ENCODE data around the gene ARHGEF12.
A peak's percentile ranks its signal among the peaks of the same experiment; 100 is the strongest.

ARHGEF12 gene, protein sequence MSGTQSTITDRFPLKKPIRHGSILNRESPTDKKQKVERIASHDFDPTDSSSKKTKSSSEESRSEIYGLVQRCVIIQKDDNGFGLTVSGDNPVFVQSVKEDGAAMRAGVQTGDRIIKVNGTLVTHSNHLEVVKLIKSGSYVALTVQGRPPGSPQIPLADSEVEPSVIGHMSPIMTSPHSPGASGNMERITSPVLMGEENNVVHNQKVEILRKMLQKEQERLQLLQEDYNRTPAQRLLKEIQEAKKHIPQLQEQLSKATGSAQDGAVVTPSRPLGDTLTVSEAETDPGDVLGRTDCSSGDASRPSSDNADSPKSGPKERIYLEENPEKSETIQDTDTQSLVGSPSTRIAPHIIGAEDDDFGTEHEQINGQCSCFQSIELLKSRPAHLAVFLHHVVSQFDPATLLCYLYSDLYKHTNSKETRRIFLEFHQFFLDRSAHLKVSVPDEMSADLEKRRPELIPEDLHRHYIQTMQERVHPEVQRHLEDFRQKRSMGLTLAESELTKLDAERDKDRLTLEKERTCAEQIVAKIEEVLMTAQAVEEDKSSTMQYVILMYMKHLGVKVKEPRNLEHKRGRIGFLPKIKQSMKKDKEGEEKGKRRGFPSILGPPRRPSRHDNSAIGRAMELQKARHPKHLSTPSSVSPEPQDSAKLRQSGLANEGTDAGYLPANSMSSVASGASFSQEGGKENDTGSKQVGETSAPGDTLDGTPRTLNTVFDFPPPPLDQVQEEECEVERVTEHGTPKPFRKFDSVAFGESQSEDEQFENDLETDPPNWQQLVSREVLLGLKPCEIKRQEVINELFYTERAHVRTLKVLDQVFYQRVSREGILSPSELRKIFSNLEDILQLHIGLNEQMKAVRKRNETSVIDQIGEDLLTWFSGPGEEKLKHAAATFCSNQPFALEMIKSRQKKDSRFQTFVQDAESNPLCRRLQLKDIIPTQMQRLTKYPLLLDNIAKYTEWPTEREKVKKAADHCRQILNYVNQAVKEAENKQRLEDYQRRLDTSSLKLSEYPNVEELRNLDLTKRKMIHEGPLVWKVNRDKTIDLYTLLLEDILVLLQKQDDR (N-terminal part only)

DNA sequence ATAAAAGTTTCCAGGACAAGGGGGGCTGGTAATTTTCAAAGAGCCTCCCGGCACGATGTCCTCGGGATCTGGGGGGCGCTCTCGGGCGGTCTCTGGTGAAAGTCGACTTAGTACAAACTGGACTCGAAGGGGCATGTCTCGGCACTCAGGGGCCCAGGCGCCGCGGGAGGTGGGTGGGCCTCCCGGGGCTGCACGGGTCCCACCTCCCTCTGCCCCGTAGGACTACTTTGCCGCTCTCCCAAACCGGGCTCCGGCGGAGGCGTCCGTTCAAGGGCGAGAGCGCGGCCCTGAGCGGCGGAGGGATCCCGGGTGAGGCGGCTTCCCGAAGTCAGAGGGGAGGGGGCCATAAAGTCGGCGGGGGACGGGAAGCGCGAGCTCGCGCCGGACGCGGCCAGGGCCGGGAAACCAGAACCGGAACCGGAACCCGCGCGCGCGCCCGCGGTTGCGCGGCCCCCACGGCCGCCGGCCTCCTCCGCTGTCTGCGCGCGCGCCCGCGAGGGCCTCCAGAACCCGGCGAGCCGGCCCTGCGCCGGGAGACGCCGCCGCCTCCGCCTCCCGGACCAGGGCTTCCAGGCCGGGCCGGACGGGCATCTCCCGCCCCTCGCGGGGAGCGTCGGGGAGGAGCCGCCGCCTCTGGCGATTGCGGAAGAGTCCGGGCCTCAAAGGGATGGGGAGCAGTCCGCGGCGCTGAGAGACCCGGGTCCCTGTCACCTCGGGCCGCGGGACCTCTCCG is at the start of gene ARHGEF12:
Gene ARHGEF12, plus strand, starts transcription at position 506 of the 733 bp plus-strand sequence. CDS start 831 bp downstream, outside the sequence.
- peak; percentile 90 for DNase-seq

DNA sequence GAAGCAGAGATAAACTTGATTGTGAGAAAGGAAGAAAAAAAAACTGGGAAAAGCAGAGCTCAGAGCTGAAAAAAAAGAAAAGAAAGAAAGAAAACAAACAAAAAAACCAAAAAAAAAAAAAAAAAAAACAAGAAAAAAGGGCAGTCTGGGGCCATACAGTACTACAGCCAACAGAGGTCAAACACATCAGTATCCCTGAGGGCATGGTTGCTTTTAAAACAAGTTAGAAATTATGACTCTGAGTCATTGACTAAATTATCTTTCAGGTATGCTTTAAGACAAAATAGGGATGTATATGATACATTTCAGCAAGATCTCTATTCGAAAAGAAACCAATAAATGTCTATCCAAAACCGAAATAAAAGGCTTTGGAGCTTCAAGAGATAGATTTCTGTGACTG is 48.2 kb upstream of the ARHGEF12 start:
- DNase-seq = no peak

- no peak for DNase-seq
Measured at GRCh38 chr11:120289426-120289825, 46.8 kb upstream of the ARHGEF12 start.

DNA sequence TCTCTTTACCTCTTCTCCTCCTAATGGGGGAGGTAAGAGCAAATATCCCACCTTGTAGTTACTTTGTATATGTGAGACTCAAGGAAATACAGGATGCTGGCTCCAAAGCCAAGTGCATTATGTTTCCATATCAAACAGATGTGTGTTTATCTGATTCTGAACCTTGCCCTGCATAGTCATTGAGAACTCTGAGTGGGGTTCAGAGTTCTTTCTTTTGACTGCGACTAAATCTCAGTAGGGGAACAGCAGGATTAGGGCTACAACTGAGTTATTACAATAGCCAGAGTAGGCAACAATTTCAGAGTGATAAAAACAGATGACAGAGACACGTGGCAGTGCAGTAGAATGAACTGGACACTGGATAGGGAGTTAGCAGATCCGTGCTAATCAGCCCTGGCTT is 45.3 kb upstream of the ARHGEF12 start:
- no peak for DNase-seq

GRCh38 chr11:120293038-120293800 is 43.0 kb upstream of the ARHGEF12 start:
- no peak for DNase-seq

GRCh38 chr11:120294096-120294495 is 42.1 kb upstream of the ARHGEF12 start:
- DNase-seq = no peak

GRCh38 chr11:120295099-120295498 is 41.1 kb upstream of the ARHGEF12 start:
- no peak for DNase-seq

DNA sequence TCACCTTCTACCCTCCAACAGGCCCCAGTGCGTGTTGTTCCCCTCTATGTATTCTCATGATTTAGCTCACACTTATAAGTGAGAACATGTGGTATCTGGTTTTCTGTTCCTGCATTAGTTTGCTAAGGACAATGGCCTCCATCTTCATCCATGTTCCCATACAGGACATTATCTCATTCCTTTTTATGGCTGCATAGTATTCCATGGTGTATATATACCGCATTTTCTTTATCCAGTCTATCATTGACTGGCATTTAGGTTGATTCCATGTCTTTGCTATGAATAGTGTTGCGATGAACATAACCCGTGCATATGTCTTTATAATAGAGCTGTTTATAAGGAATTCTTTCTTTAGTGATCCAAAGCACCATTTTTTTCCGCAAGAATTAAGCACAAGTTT is 39.7 kb upstream of the ARHGEF12 start:
- no peak for DNase-seq

DNA sequence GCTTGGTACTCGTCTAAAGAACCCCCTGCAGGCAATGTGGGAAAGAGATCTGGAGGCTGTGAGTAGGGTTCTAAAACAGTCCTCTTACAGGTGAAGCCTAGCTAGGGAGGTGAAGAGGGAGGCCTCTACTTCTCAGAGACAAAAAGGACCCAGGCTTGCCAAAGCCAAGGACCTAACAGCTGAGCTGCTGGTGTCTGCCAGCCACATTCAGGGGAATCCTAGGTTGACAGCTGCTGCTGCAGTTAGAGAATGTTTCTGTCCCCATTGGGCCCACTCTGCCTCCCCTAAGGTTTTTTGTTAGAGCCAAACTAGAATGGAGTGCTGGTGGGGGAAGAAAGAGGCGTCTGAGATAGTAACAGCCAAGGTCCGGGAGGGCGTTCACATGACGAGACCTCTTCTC is 37.8 kb upstream of the ARHGEF12 start:
- DNase-seq = no peak

DNA sequence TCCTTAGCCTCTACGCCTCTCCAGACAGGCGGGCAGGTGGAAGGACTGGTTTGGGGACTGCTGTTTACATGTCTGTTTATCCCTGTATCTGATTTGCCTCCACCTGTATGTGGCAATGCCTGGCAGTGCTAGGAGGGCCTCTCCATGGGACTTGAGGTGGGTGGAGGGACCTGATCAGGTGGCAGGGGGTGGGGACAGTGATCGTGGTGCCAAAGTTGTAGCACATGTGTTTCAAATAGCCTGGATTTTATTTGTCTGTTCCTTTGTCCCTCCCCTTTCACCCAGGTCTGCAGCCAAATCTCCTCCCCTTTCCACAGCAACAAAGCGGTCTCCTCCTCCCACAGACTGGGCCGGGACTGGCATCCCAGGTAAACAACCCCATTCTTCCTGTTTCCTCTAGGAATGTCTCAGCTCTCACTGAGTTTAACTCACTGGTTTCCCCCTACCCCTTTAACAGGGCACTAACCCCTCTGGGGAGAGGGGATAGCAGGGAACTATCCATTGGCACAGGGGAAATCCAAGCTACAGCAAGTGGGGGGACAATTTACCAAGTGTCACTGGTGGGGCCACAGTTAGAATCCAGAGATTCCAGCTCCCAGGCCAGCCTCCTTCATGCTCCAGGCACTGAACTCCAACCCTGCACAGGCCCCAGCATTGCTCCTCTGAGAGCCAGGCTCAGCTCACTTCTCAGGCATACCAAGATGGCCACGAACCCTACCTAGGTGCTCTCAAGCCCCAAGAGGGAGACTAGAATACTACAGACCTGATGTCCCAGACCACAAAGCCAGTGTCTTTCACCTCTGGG is 34.0 kb upstream of the ARHGEF12 start:
- no peak for DNase-seq

DNA sequence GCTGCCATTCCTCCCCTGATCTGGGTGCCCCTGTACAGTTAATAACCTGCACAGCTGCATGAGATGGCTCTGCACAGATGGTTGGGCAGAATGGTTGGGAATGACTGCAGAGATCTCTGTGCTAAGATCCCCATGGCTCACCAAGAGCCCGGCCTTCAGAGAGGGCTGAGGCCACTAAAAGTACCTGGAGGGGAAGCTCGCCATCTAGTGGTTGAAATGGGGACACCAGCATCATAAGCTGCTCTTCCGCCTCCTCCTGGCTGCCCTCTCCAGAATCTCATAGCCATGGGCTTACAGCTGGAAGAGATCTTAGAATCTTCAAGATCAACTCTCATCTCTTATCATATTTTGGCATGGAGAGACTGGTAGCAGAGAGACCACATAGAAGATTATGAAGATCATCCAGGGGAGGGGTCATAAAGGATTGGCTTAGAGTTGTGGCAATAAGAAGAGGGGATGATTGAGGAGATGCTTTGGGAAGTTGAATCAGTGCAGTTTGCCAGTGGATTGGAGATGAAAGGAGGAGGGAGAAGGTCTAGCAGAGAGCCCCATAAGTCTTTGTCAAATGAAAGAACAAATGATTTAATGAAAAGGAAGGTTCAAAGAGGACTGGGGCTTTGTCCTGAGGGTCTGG is 33.1 kb upstream of the ARHGEF12 start:
- peak; percentile 76 for DNase-seq

DNA sequence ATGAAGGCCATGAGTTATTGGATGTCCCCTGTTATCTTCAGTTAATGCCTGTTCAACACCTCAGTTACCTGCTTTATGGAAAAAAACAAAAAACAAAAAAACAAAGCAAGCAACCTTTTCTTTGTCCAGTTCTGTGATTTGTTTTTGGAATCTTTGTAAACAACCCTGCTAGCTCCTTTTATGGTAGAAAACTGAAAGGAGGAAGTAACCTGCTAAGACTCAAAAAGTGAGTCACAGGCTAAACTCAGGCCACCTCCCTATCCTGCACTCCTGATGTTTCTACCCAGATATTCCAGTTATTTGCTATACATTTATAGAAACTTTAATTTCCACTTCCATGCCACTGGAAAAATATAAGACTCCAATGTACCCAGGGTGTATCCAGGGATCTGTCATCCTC is 31.7 kb upstream of the ARHGEF12 start:
- no peak for DNase-seq

GRCh38 chr11:120305286-120305685 is 30.9 kb upstream of the ARHGEF12 start:
- no peak for DNase-seq

GRCh38 chr11:120306519-120307242 is 29.5 kb upstream of the ARHGEF12 start:
- DNase-seq = no peak

DNA sequence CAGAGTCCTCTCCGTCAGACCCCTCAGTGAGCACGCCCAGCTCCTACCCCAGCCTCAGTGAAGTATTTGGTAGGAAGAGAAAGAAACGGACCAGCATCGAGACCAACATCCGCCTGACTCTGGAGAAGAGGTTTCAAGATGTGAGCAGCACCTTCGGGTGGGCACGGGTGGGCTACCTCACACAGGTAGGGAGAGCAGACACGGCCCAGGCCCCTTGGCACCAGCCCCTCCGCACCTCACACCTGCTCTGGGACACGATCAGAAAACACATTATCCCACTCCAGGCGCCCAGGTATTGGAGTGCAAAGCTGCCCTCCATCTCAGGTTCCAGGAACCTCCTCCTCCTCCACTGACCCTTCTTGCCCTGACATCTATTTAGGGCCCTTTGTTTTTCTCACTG is 28.7 kb upstream of the ARHGEF12 start:
- DNase-seq = no peak

GRCh38 chr11:120308081-120308480 is 28.1 kb upstream of the ARHGEF12 start:
- DNase-seq = no peak

- no peak for DNase-seq
Measured at GRCh38 chr11:120310870-120311269, 25.3 kb upstream of the ARHGEF12 start.

GRCh38 chr11:120314861-120315260 is 21.4 kb upstream of the ARHGEF12 start:
- peak; percentile 30 for DNase-seq

DNA sequence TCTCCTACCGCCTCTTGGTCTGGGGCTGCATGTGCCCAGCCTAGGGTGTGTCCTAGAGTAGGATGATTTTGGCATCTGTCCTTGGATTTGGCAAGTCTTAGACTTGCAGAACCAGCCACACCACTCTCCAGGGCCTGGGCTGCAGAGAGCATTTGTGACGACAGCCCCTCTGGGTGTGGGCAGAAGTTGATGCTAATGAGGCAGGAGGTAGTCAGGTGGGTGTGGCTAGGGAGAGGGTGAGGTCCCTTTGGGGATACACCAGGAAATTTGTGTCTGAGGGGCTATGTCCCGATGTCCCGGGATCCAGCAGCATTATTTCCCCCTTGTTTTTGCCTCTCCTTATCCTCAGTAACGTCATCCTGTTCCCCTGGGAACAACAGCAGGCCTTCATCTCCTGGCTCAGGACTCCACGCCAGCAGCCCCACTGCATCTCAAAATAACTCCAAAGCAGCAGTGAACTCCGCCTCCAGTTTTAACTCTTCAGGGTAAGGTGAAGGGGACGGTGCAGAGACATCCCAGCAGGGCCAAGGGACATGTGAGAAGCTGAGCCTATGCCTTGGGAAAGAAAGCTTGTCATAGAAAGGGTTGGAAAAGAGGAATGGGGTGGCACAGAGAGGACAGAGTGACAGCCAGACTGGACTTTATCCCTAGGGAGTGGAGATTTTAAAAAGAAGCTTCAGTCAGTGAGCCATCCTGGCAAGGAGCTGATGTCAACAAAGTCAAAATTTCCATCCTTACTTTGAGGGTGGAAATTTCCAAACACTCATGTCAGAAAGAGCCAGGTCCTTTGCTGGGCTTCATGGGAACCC is 19.1 kb upstream of the ARHGEF12 start:
- no peak for DNase-seq
